Measurements from ENCODE around the gene NCOR1.
"Not testable (repeated sequence)": the region's sequence is repeated elsewhere in the genome, so short reads cannot be mapped to it uniquely, and the experiment has no call there.

Gene NCOR1

DNA sequence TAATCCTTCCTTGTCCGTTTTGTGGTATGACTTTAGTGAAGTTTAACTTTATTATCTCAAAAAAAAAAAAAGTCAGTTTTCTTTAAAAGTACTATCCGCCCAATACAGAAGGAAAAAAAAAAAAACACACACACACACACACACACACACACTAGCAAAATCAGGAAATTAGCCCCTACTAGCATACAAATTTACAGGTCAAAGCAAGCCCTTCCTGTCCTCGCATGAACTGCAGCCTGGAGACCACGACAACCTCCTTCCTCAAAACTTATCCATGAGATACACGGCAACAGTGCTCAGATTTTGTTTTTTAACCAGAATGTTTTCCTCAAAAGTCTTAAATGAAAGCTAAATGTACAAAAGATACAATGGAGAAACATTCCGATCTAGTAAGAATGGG, 16.2 kb downstream of the NCOR1 start:
- Mint-ChIP-seq H3K9me3 (no peaks in the 10 kb centered on the region), H3K4me1 (ENCODE audit: low read depth) (peaks cover 56% of the 10 kb centered on the region), H3K27me3 (no peaks in the 10 kb centered on the region), H3K36me3 (ENCODE audit: low read depth) (peaks cover 28% of the 10 kb centered on the region), H3K27ac (peak overlapping the region; percentile 71), H3K4me3 (peak overlapping the region; percentile 3)
- DNase-seq = no peak

DNA sequence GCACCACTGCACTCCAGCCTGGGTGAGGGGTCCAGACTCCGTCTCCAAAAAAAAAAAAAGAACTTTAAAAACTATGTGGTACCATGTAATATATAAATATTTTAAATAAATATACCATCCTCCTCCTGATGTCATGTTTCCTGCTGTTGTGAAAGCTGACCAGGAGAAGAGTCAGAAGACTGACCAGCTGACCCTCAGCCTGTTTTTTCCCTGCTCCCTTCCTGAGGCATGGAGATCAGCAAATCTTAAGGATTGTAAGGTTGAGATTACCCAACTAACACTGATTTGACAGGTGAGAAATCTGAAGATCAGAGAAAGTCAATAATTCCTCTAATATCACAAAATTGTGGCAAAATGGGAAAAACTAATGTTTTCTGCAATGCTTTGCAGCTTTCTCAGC, 18.1 kb downstream of the NCOR1 start:
- DNase-seq = no peak
- Mint-ChIP-seq H3K27ac (no peak overlapping the region), H3K36me3 (ENCODE audit: low read depth) (peaks cover 45% of the 10 kb centered on the region), H3K9me3 (no peaks in the 10 kb centered on the region), H3K4me3 (no peak overlapping the region), H3K4me1 (ENCODE audit: low read depth) (peaks cover 44% of the 10 kb centered on the region), H3K27me3 (no peaks in the 10 kb centered on the region)

GRCh38 chr17:16194307-16194835, 21.0 kb downstream of the NCOR1 start:
- H3K4me3 Mint-ChIP-seq, H3K27me3 Mint-ChIP-seq, DNase-seq, H3K9me3 Mint-ChIP-seq: not testable (repeated sequence)
- peaks cover 34% of the 10 kb centered on the region for H3K4me1 Mint-ChIP-seq (ENCODE audit: low read depth)
- H3K27ac Mint-ChIP-seq = peak overlapping the region; percentile 38
- peaks cover 70% of the 10 kb centered on the region for H3K36me3 Mint-ChIP-seq (ENCODE audit: low read depth)

DNA sequence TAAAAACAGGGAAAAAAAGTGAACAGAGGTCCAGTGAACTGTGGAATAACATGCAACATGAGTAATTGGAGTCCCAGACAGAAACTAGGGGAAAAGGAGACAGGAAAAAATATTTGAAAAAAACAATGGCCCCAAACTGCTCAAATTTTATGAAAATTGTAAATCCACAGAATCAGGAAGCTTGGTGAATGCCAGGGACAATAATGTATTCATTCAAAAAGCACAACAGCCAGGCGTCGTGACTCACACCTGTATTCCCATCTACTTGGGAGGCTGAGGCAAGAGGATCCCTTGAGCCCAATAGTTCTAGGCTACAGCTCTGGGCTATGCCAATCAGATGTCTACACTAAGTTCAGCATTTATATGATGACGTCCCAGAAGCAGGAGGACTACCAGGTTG, 23.7 kb downstream of the NCOR1 start:
- Mint-ChIP-seq H3K36me3 (ENCODE audit: low read depth) (peaks cover 70% of the 10 kb centered on the region), H3K4me3 (no peak overlapping the region), H3K9me3 (no peaks in the 10 kb centered on the region), H3K27ac (peak overlapping the region; percentile 26), H3K4me1 (ENCODE audit: low read depth) (peaks cover 31% of the 10 kb centered on the region), H3K27me3 (no peaks in the 10 kb centered on the region)
- no peak for DNase-seq

- peaks cover 77% of the 10 kb centered on the region for H3K36me3 Mint-ChIP-seq (ENCODE audit: low read depth)
- peak overlapping the region; percentile 57 for H3K27ac Mint-ChIP-seq
Measured at GRCh38 chr17:16190703-16191360, 24.5 kb downstream of the NCOR1 start.

GRCh38 chr17:16189791-16190348, 25.5 kb downstream of the NCOR1 start:
- no peaks in the 10 kb centered on the region for H3K27me3 Mint-ChIP-seq
- H3K36me3 Mint-ChIP-seq (ENCODE audit: low read depth) = peaks cover 83% of the 10 kb centered on the region
- no peak overlapping the region for H3K4me3 Mint-ChIP-seq
- no peaks in the 10 kb centered on the region for H3K9me3 Mint-ChIP-seq
- H3K4me1 Mint-ChIP-seq (ENCODE audit: low read depth) = peaks cover 33% of the 10 kb centered on the region
- H3K27ac Mint-ChIP-seq = no peak overlapping the region
- no peak for DNase-seq

More at GRCh38 chr17:16190703-16191360, 24.5 kb downstream of the NCOR1 start:
- Mint-ChIP-seq H3K4me1 (ENCODE audit: low read depth) (peaks cover 32% of the 10 kb centered on the region), H3K27me3 (no peaks in the 10 kb centered on the region), H3K9me3 (no peaks in the 10 kb centered on the region), H3K4me3 (no peak overlapping the region)
- no peak for DNase-seq

- peaks cover 40% of the 10 kb centered on the region for H3K4me1 Mint-ChIP-seq (ENCODE audit: low read depth)
- H3K4me3 Mint-ChIP-seq = no peak overlapping the region
- H3K27ac Mint-ChIP-seq = no peak overlapping the region
- no peak for DNase-seq
- H3K9me3 Mint-ChIP-seq = no peaks in the 10 kb centered on the region
- peaks cover 87% of the 10 kb centered on the region for H3K36me3 Mint-ChIP-seq (ENCODE audit: low read depth)
- H3K27me3 Mint-ChIP-seq = no peaks in the 10 kb centered on the region
Measured at GRCh38 chr17:16187642-16188041, 27.7 kb downstream of the NCOR1 start.

- Mint-ChIP-seq H3K9me3 (no peaks in the 10 kb centered on the region), H3K4me3 (no peak overlapping the region), H3K27me3 (no peaks in the 10 kb centered on the region), H3K4me1 (ENCODE audit: low read depth) (peaks cover 38% of the 10 kb centered on the region), H3K27ac (peak overlapping the region; percentile 27), H3K36me3 (ENCODE audit: low read depth) (peaks cover 67% of the 10 kb centered on the region)
- no peak for DNase-seq
Measured at GRCh38 chr17:16181581-16181980, 33.8 kb downstream of the NCOR1 start.

DNA sequence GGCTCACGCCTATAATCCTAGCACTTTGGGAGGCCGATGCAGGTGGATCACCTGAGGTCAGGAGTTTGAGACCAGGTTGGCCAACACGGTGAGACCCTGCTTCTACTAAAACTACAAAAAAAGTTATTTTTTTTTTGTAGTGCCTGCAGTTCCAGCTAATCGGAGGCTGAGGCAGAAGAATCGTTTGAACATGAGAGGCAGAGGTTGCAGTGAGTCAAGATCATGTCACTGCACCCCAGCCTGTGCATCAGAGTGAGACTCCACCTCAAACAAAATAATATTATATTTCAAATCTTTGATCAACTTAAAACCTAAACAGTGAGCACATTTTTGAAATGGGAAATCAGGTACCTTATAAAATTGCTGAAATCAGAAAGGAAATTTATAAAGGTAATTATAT, 36.5 kb downstream of the NCOR1 start:
- peaks cover 48% of the 10 kb centered on the region for H3K36me3 Mint-ChIP-seq (ENCODE audit: low read depth)
- no peaks in the 10 kb centered on the region for H3K27me3 Mint-ChIP-seq
- DNase-seq = no peak
- no peak overlapping the region for H3K27ac Mint-ChIP-seq
- H3K9me3 Mint-ChIP-seq = no peaks in the 10 kb centered on the region
- no peak overlapping the region for H3K4me3 Mint-ChIP-seq
- peaks cover 30% of the 10 kb centered on the region for H3K4me1 Mint-ChIP-seq (ENCODE audit: low read depth)

DNA sequence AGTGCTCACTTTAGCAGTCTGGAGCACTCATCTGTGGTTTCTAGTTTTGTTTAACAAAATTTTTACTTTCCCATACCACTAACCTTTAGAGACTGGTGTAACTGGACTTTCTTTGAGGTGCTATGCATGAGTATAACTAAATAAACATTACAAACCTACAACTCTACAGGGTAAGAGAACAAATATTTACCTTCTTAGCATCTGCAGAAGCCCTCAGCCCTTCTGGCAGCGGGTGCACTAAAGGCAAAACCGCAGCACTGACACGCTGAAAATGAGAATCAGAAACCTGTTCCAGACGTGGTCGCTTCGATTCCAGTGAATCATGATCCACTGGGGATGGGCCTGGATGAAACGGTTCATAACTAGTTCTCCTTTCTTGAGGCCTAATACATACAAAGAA, 43.7 kb downstream of the NCOR1 start:
- Mint-ChIP-seq H3K36me3 (ENCODE audit: low read depth) (peaks cover 59% of the 10 kb centered on the region), H3K27ac (peak overlapping the region; percentile 29), H3K4me3 (no peak overlapping the region), H3K27me3 (no peaks in the 10 kb centered on the region), H3K9me3 (no peaks in the 10 kb centered on the region), H3K4me1 (ENCODE audit: low read depth) (peaks cover 20% of the 10 kb centered on the region)
- DNase-seq = no peak

GRCh38 chr17:16166766-16167165, 48.6 kb downstream of the NCOR1 start:
- H3K27me3 Mint-ChIP-seq, H3K9me3 Mint-ChIP-seq, H3K4me3 Mint-ChIP-seq, DNase-seq: not testable (repeated sequence)
- peaks cover 73% of the 10 kb centered on the region for H3K36me3 Mint-ChIP-seq (ENCODE audit: low read depth)
- H3K4me1 Mint-ChIP-seq (ENCODE audit: low read depth) = peaks cover 16% of the 10 kb centered on the region
- peak overlapping the region; percentile 57 for H3K27ac Mint-ChIP-seq

GRCh38 chr17:16158714-16159113, 56.6 kb downstream of the NCOR1 start:
- no peak overlapping the region for H3K27ac Mint-ChIP-seq
- H3K36me3 Mint-ChIP-seq (ENCODE audit: low read depth) = peaks cover 70% of the 10 kb centered on the region
- DNase-seq = no peak

DNA sequence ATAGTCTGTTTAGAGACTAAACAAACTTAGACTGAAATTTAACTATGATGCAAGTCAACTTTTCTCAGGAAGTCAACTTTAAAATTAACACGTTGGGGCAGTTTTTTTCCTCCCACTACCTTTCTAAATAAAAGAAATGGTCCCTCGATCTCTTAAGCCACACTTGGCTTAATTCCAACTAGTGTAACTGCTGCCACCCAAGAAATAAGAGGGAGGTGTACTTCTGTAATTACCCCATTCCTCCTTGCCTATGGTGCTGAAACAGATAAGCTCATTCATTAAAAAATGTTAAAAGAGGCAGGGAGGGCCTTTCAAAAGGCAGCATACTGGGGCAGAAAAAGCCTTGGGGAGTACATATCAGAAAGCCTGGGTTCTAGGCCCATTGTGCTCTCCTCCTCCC, 59.8 kb downstream of the NCOR1 start:
- H3K4me3 Mint-ChIP-seq = no peak overlapping the region
- peaks cover 3% of the 10 kb centered on the region for H3K9me3 Mint-ChIP-seq
- no peaks in the 10 kb centered on the region for H3K4me1 Mint-ChIP-seq (ENCODE audit: low read depth)
- H3K27ac Mint-ChIP-seq = no peak overlapping the region
- no peak for DNase-seq
- H3K27me3 Mint-ChIP-seq = no peaks in the 10 kb centered on the region
- peaks cover 76% of the 10 kb centered on the region for H3K36me3 Mint-ChIP-seq (ENCODE audit: low read depth)

More at GRCh38 chr17:16158714-16159113, 56.6 kb downstream of the NCOR1 start:
- Mint-ChIP-seq H3K4me1 (ENCODE audit: low read depth) (peaks cover 3% of the 10 kb centered on the region), H3K27me3 (no peaks in the 10 kb centered on the region), H3K9me3 (no peaks in the 10 kb centered on the region), H3K4me3 (no peak overlapping the region)

DNA sequence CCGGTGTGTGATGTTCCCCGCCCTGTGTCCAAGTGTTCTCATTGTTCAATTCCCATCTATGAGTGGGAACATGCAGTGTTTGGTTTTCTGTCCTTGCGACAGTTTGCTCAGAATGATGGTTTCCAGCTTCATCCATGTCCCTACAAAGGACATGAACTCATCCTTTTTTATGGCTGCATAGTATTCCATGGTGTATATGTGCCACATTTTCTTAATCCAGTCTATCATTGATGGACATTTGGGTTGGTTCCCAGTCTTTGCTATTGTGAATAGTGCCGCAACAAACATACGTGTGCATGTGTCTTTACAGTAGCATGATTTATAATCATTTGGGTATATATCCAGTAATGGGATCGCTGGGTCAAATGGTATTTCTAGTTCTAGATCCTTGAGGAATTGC, 63.0 kb downstream of the NCOR1 start:
- not testable (repeated sequence) for H3K27ac Mint-ChIP-seq; H3K4me1 Mint-ChIP-seq (ENCODE audit: low read depth); H3K4me3 Mint-ChIP-seq; H3K27me3 Mint-ChIP-seq; DNase-seq; H3K9me3 Mint-ChIP-seq
- H3K36me3 Mint-ChIP-seq (ENCODE audit: low read depth) = peaks cover 87% of the 10 kb centered on the region

DNA sequence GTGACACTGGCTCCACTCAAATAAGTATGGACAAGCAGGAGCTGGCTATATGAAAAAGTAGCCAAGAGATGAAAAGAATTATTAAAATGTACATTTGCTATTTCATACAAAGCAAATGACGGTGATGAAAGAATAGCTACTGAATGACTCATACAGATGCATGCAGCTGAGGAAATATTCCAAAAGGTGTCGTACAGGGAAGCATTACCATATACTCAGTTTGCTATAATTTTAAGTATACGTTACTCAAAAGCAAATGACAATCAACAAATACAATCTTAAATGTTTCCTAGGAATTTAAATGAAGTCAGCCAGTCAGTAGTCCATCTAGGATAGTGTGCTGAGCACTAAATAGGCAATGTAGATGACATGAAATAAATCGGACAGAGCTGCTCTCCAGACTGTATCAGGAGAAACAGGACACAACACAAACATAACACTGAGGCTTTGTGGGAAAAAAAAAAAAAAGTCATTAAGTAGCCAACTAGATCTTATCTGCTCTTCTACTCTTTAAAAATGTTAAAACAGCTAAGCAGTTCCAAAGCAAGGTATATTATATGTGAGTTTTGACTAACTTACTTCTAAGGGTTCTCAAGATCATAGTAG, 65.0 kb downstream of the NCOR1 start:
- H3K27me3 Mint-ChIP-seq = no peaks in the 10 kb centered on the region
- no peak overlapping the region for H3K27ac Mint-ChIP-seq
- peaks cover 1% of the 10 kb centered on the region for H3K4me1 Mint-ChIP-seq (ENCODE audit: low read depth)
- peaks cover 3% of the 10 kb centered on the region for H3K9me3 Mint-ChIP-seq
- H3K4me3 Mint-ChIP-seq = no peak overlapping the region
- peaks cover 88% of the 10 kb centered on the region for H3K36me3 Mint-ChIP-seq (ENCODE audit: low read depth)
- DNase-seq = no peak

Data from activated T-cell treated with anti-CD3 and anti-CD28 coated beads, Interleukin-2, amount 50 U/mL, for 24 hours (primary cell).